Non-pigmented ciliary epithelial cell (primary cell): ENCODE measurements around the gene PCED1B.
"Not testable (repeated sequence)": the region's sequence is repeated elsewhere in the genome, so short reads cannot be mapped to it uniquely, and the experiment has no call there.

Source experiments
- DNase-seq: peaks from one replicate; pipeline ENCODE4 v3.0.0-alpha.2; 2010; ENCODE audit warnings: low read depth

PCED1B gene

GRCh38 chr12:47206450-47207339 lies 127.3 kb downstream of the PCED1B start:
- DNase-seq: no peak

- DNase-seq: no peak
Measured at GRCh38 chr12:47207340-47207717, 127.9 kb downstream of the PCED1B start.

DNA sequence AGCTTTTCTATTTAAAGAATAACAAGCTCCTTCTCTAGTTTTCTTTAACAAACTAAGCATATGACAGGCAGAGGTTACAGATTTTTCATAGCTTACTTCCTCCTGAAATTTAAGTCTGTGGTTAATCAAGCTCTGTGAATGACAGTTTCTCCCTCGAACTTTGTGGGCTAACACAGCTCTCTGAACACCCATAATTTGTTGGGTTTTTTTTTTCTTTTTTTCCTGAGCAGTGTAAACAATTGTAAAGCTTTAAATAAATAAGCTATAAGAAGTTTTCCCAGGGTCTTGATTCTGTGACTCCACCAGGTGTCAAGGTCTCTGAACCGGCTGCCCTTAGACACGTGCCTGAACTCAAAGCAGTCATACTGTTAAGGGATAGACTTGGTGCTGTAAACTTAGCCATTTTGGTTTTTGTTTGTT lies 128.4 kb downstream of the PCED1B start:
- no peak for DNase-seq

DNA sequence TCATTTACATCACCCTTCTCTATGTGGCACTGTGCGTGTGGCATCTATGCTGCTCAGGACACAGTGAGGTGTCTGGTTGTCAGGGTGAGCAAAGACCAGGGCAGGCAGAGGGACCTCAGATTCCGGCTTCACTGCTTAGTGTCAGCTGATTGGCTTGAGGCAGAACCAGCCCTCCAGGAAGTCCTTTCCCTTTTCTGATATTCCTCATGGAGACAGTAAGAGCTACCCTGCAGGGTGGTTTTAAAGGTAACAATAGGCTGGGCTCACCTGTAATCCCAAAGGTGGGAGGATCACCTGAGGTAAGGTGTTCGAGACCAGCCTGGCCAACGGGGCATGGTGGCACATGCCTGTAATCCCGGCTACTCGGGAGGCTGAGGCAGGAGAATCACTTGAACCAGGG lies 129.6 kb downstream of the PCED1B start:
- DNase-seq: no peak

GRCh38 chr12:47210776-47211175 lies 131.4 kb downstream of the PCED1B start:
- DNase-seq: no peak

DNA sequence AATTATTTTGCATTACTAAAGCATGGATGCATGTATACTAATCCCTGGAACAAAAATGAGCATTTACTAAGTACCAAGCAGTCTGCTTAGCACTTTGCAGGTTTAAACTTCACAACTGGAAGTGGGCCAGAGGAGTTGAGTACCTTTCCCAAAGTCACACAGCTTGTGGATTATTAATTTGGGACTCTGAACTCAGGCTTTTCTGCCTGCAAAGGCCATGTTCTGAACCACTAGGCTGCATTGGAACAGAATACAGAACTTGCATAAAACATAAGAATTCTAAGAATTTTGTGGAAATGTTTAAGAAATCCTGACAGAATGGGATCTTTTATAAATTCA lies 133.2 kb downstream of the PCED1B start:
- DNase-seq: no peak

DNA sequence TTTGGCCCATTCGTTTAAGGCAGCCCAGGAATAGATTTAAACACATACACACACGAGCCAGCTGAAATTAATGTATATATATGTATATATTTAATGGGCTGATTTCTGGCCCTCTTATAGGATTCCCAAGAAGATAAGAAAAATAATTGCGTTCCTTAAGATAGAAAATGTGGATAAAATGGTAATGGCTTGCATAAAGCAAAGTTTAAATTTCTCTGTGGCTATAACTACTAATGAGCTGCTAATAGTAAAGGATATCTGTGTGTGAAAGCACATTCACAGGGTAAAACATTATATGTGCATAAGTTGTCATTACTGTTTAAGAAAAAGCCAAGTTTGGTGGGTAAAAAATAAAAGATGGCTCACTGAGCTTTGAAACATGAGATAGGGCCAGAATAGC lies 134.0 kb downstream of the PCED1B start:
- no peak for DNase-seq

GRCh38 chr12:47214001-47214619 lies 134.7 kb downstream of the PCED1B start:
- DNase-seq: no peak

GRCh38 chr12:47214771-47215170 lies 135.3 kb downstream of the PCED1B start:
- DNase-seq: no peak

GRCh38 chr12:47216150-47216677 lies 136.8 kb downstream of the PCED1B start:
- no peak for DNase-seq

GRCh38 chr12:47217595-47217869 lies 138.1 kb downstream of the PCED1B start:
- not testable (repeated sequence) for DNase-seq

- DNase-seq: no peak
Measured at GRCh38 chr12:47218191-47218654, 138.8 kb downstream of the PCED1B start.

DNA sequence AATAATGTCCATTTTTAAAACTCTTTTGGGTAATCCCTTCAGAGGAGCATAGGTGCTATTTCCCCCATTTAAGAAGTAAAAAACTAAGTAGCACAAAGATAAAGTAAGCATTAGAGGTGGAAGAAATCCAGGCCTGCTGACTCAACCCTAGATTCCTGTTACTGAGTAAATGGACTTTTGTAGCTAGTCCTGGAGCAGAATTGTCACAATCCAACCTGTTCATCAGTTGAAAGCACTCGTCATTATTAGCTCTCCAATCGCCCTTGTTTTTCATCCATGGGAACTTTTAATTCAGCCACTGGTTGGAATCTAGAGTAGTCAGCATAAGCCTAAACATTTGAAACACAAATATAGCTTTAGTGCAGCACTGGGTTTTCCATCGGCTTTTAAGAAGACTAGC lies 139.8 kb downstream of the PCED1B start:
- no peak for DNase-seq

DNA sequence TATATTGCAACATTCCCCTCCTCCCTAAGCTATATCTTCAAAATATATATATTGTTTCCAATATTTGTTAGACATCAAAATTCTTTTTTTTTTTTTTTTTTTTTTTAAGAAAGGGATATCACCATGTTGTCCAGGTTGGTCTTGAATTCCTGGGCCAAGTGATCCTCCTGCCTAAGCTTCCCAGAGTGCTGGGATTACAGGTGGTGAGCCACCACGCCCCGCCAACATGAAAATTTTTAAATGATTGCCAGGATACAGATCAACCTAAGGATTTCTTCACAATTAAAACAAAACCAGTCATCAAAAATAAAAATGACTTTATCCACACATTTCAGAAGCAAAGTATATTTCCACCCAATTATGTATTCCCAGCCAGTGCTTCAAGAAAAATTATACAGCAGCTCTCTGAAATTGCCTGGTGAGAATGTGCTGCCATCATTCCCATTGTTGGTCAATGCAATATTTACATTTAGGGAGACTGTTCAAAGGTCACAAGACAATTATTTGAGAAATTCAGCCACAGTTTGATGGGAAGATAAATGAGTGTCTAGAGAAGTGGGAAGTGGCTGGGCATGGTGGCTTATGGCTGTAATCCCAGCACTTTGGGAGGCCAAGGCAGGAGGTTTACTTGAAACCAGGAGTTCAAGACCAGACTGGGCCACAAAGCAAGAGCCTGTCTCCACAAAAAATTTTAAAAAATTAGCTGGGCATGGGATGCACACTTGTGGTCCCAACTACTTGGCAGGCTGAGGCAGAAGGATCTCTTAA lies 142.0 kb downstream of the PCED1B start:
- no peak for DNase-seq

DNA sequence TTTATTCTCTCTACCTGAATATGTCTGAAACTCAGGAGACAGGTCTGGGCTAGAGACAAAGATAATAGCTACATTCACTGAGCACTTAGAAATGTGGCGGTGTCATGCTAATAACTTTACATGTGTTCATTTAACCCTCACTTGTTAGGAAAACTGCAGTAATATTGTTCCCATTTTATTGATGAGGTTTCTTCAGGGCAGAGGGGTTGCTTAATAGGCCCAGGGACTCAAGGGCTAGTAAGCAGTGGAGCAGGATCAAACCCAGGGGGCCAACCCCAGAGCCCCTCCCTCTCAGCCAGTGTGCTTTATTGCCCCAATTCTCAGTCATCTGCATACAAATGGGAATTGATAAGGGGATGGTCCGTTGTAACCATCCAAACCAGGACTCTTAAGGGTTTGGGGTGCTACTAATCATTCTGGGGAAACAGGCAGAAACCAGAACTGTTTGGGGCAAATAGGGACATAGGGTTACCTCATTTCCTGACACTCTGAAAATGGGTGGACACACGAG lies 143.2 kb downstream of the PCED1B start:
- DNase-seq: no peak

GRCh38 chr12:47223031-47223847 lies 143.8 kb downstream of the PCED1B start:
- DNase-seq: no peak

GRCh38 chr12:47223848-47224213 lies 144.4 kb downstream of the PCED1B start:
- no peak for DNase-seq

GRCh38 chr12:47224563-47225133 lies 145.2 kb downstream of the PCED1B start:
- DNase-seq: no peak

- DNase-seq: no peak
Measured at GRCh38 chr12:47225356-47225755, 145.9 kb downstream of the PCED1B start.

GRCh38 chr12:47226199-47226598 lies 146.8 kb downstream of the PCED1B start:
- no peak for DNase-seq

DNA sequence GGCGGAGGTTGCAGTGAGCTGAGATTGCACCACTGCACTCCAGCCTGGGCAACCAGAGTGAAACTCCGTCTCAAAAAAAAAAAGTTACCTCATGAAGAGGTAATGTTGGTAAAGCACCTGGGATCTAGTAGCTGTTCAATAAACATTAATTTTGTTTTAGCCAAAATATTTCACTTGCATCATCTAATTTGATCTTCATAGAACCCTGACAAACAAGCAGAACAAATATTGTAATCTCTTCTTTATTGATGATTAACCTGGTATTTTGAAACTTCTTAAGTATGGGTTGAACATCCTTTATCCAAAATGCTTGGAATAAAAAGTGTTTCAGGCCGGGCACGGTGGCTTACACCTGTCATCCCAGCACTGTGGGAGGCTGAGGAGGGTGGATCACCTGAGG lies 149.4 kb downstream of the PCED1B start:
- DNase-seq: no peak
